ENCODE results near the gene VEGFC.

Gene VEGFC

GRCh38 chr4:176798540-176798939 is 5.8 kb upstream of the VEGFC start:
- no peak for DNase-seq (ENCODE audit: low spot score)

- DNase-seq (ENCODE audit: low spot score), result no peak
These were observed 2.7 kb upstream of the VEGFC start for GRCh38 chr4:176795441-176795840.

GRCh38 chr4:176794651-176795050 is 1.9 kb upstream of the VEGFC start:
- DNase-seq (ENCODE audit: low spot score), result no peak

GRCh38 chr4:176794151-176794550 is 1.4 kb upstream of the VEGFC start:
- no peak for DNase-seq (ENCODE audit: low spot score)

GRCh38 chr4:176793060-176793605 is 411 bp upstream of the VEGFC start:
- no peak for DNase-seq (ENCODE audit: low spot score)

- no peak for DNase-seq (ENCODE audit: low spot score)
These were observed 964 bp downstream of the VEGFC start for GRCh38 chr4:176791591-176792325.

GRCh38 chr4:176790398-176790797 is 2.3 kb downstream of the VEGFC start:
- DNase-seq (ENCODE audit: low spot score), result no peak

GRCh38 chr4:176789955-176790354 is 2.8 kb downstream of the VEGFC start:
- DNase-seq (ENCODE audit: low spot score), result peak; percentile 33

GRCh38 chr4:176788971-176789370 is 3.8 kb downstream of the VEGFC start:
- DNase-seq (ENCODE audit: low spot score), result no peak

GRCh38 chr4:176788248-176788647 is 4.5 kb downstream of the VEGFC start:
- no peak for DNase-seq (ENCODE audit: low spot score)

GRCh38 chr4:176784816-176785215 is 7.9 kb downstream of the VEGFC start:
- DNase-seq (ENCODE audit: low spot score), result no peak

GRCh38 chr4:176782794-176783193 is 9.9 kb downstream of the VEGFC start:
- DNase-seq (ENCODE audit: low spot score), result no peak

- DNase-seq (ENCODE audit: low spot score), result no peak
These were observed 10.5 kb downstream of the VEGFC start for GRCh38 chr4:176782191-176782590.

- no peak for DNase-seq (ENCODE audit: low spot score)
These were observed 11.0 kb downstream of the VEGFC start for GRCh38 chr4:176781739-176782100.

- DNase-seq (ENCODE audit: low spot score), result no peak
These were observed 11.6 kb downstream of the VEGFC start for GRCh38 chr4:176780995-176781738.

GRCh38 chr4:176779421-176779820 is 13.3 kb downstream of the VEGFC start:
- DNase-seq (ENCODE audit: low spot score), result no peak

- DNase-seq (ENCODE audit: low spot score), result no peak
These were observed 14.2 kb downstream of the VEGFC start for GRCh38 chr4:176778491-176778890.

GRCh38 chr4:176778063-176778462 is 14.7 kb downstream of the VEGFC start:
- no peak for DNase-seq (ENCODE audit: low spot score)

GRCh38 chr4:176775338-176775737 is 17.4 kb downstream of the VEGFC start:
- DNase-seq (ENCODE audit: low spot score), result no peak

- DNase-seq (ENCODE audit: low spot score), result no peak
These were observed 17.9 kb downstream of the VEGFC start for GRCh38 chr4:176774852-176775251.

- no peak for DNase-seq (ENCODE audit: low spot score)
These were observed 23.2 kb downstream of the VEGFC start for GRCh38 chr4:176769514-176769913.

GRCh38 chr4:176767183-176767582 is 25.5 kb downstream of the VEGFC start:
- DNase-seq (ENCODE audit: low spot score), result no peak

GRCh38 chr4:176762661-176763308 is 29.9 kb downstream of the VEGFC start:
- no peak for DNase-seq (ENCODE audit: low spot score)

All from cerebellar cortex (tissue), 1 donor.